Liver (tissue), 9 donors: ENCODE results near the gene PKD1L1. TPM values are rescaled to one million over a fixed set of nuclear protein-coding genes. Genes with fewer than 3 reads are reported as not detected.

Experiments used
- DNase-seq: peaks from one replicate; pipeline ENCODE4 v3.0.0-alpha.2; 2017; ENCODE audit warnings: low spot score
- H3K27ac ChIP-seq, 2 donors: one replicate each; pipeline ENCODE4 v1.7.0; 2013; ENCODE audit warnings: inconsistent platforms in 2 of 2, low read length in 2 of 2, control low read depth in 1 of 2, low read depth in 1 of 2, mild to moderate bottlenecking in 1 of 2
- H3K27me3 ChIP-seq, 4 donors: one replicate each; pipeline versions ENCODE4 v1.6.1 to v1.7.0; 2013; ENCODE audit warnings: low read length in 3 of 4, inconsistent platforms in 1 of 4, mild to moderate bottlenecking in 1 of 4, moderate library complexity in 1 of 4; ENCODE audit not compliant: control insufficient read depth in 4 of 4, insufficient read depth in 4 of 4
- H3K36me3 ChIP-seq, 4 donors: one replicate each; pipeline versions ENCODE4 v1.6.1 to v1.7.0; 2013; ENCODE audit warnings: low read length in 3 of 4, mild to moderate bottlenecking in 3 of 4, low read depth in 1 of 4, moderate library complexity in 1 of 4; ENCODE audit not compliant: control insufficient read depth in 4 of 4, insufficient read depth in 3 of 4
- H3K4me1 ChIP-seq, 4 donors: one replicate each; pipeline versions ENCODE4 v1.6.1 to v1.7.0; 2013; ENCODE audit warnings: low read length in 3 of 4, mild to moderate bottlenecking in 3 of 4, moderate library complexity in 1 of 4; ENCODE audit not compliant: control insufficient read depth in 4 of 4, insufficient read depth in 4 of 4
- H3K4me3 ChIP-seq, 3 donors: one replicate each; pipeline versions ENCODE4 v1.6.1 to v1.7.0; 2013; ENCODE audit warnings: low read length in 3 of 3, control low read depth in 1 of 3, low read depth in 1 of 3, mild to moderate bottlenecking in 1 of 3
- H3K9ac ChIP-seq, 2 donors: one replicate each; pipeline ENCODE4 v1.7.0; 2013; ENCODE audit warnings: low read length in 2 of 2, mild to moderate bottlenecking in 2 of 2, moderate library complexity in 2 of 2, control low read depth in 1 of 2, low read depth in 1 of 2
- H3K9me3 ChIP-seq, 4 donors: one replicate each; pipeline versions ENCODE4 v1.6.1 to v1.7.0; 2013; ENCODE audit warnings: low read length in 3 of 4; ENCODE audit not compliant: control insufficient read depth in 4 of 4
- EGR1 ChIP-seq, 2 donors: IDR thresholded peaks; 2 replicates each; pipeline ENCODE4 v1.6.1; 2016 to 2018; ENCODE audit warnings: antibody characterized with exemption in 2 of 2, low read depth in 2 of 2
- FOXA1 ChIP-seq: IDR thresholded peaks from 2 replicates; pipeline ENCODE4 v1.6.1; 2016; ENCODE audit warnings: antibody characterized with exemption
- FOXA2 ChIP-seq: IDR thresholded peaks from 2 replicates; pipeline ENCODE4 v1.6.1; 2016; ENCODE audit warnings: antibody characterized with exemption
- GABPA ChIP-seq, 2 donors: IDR thresholded peaks in 1 of 2; conservative IDR thresholded peaks in 1 of 2; 2 replicates each; pipeline ENCODE4 v1.6.1; 2016; ENCODE audit warnings: antibody characterized with exemption in 2 of 2, mild to moderate bottlenecking in 1 of 2, moderate library complexity in 1 of 2
- HNF4G ChIP-seq: IDR thresholded peaks from 2 replicates; pipeline ENCODE4 v1.6.1; 2016; ENCODE audit warnings: antibody characterized with exemption
- JUND ChIP-seq, 2 donors: IDR thresholded peaks; 2 replicates each; pipeline ENCODE4 v1.6.1; 2016; ENCODE audit warnings: antibody characterized with exemption in 2 of 2
- NR2F2 ChIP-seq: IDR thresholded peaks from 2 replicates; pipeline ENCODE4 v1.6.1; 2016; ENCODE audit warnings: antibody characterized with exemption
- RAD21 ChIP-seq, 2 donors: IDR thresholded peaks; 2 replicates each; pipeline ENCODE4 v1.6.1; 2016; ENCODE audit warnings: antibody characterized with exemption in 2 of 2, mild to moderate bottlenecking in 2 of 2
- RXRA ChIP-seq, 2 donors: IDR thresholded peaks; 2 replicates each; pipeline ENCODE4 v1.6.1; 2017 to 2018; ENCODE audit warnings: antibody characterized with exemption in 2 of 2, mild to moderate bottlenecking in 1 of 2
- SP1 ChIP-seq: IDR thresholded peaks from 2 replicates; pipeline ENCODE4 v1.6.1; 2018; ENCODE audit warnings: antibody characterized with exemption, mild to moderate bottlenecking
- TAF1 ChIP-seq: conservative IDR thresholded peaks from 2 replicates; pipeline ENCODE4 v1.6.1; 2016; ENCODE audit warnings: antibody characterized with exemption, mild to moderate bottlenecking
- YY1 ChIP-seq: IDR thresholded peaks from 2 replicates; pipeline ENCODE4 v1.6.1; 2016; ENCODE audit warnings: antibody characterized with exemption, mild to moderate bottlenecking
- WGBS: extraction: QIAGEN DNeasy Blood & Tissue Kit; methylation state at CpG from one replicate; pipeline ENCODE4 v1.1.7; 2013; 5-methylcytosine and 5-hydroxymethylcytosine counted together
- polyA plus RNA-seq, 2 donors: library from polyadenylated mRNA; stranded (reverse) in 1 of 2; unstranded in 1 of 2; fragments of 200-250 nt in 1 of 2; fragments of >200 nt in 1 of 2; fragmentation: Nextera tagmentation in 1 of 2; extraction: Ambion mirVana in 1 of 2; gene quantifications; one replicate each; pipeline versions ENCODE4 v1.2.1 to v1.2.3, GENCODE V29; 2013 to 2015
- total RNA-seq, 2 donors: library from RNA; depleted of rRNA; stranded (reverse); fragments of >200 nt; gene quantifications; one replicate each; pipeline ENCODE4 v1.2.3, GENCODE V29; 2014
- TF ChIP-seq, protein P1 (sequence below): fragments of 150-350 bp; IDR thresholded peaks from 2 replicates; pipeline ENCODE4 v1.5.1; 2017; ENCODE audit warnings: improper control_type of control experiment, low read depth, low read length; ENCODE audit not compliant: missing input control
- TF ChIP-seq, protein P2 (sequence below): IDR thresholded peaks from 2 replicates; pipeline ENCODE4 v1.6.1; 2016; ENCODE audit warnings: antibody characterized with exemption
- TF ChIP-seq, protein P3 (sequence below): IDR thresholded peaks from 2 replicates; pipeline ENCODE4 v1.6.1; 2016; ENCODE audit warnings: antibody characterized with exemption
- TF ChIP-seq, protein P4 (sequence below): IDR thresholded peaks from 2 replicates; pipeline ENCODE4 v1.6.1; 2016; ENCODE audit warnings: antibody characterized with exemption, mild to moderate bottlenecking
- TF ChIP-seq, protein P5 (sequence below): IDR thresholded peaks from 2 replicates; pipeline ENCODE4 v1.6.1; 2016; ENCODE audit warnings: antibody characterized with exemption
- donor health status: healthy.
- donor health status: healthy.
- donor health status: healthy.
- donor health status: healthy.
- donor health status: healthy.

Gene PKD1L1
- total and polyA plus RNA-seq, 4 donors, result 0.08 to 0.25 (median 0.11) TPM

DNA sequence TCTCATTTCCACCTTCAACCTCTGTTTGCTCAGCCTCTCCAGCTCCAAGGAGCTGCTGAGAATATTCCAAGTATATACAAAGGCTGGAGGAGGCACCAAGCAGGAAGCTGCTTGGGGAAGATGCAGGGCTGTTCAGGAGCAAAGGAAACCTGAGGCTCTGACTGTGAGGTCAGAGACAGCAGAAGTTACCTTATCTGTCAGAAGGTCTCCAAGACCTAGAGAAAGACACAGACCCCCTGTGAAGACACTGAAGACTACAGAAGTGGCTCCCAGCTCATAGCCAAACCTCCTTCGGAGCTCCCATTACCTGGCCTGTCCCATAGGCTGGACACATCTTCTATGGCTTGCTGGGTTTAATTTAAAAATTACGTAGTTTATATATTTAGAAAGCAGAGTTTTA lies 53.2 kb downstream of the PKD1L1 start:
- no peak for DNase-seq
- TF ChIP-seq RXRA (IDR thresholded peaks at IDR 0.05) (no peak), JUND (IDR thresholded peaks at IDR 0.05) (no peak), EGR1 (IDR thresholded peaks at IDR 0.05; ENCODE audit: low read depth in 2 of 2) (no peak), HNF4G (no peak), RAD21 (IDR thresholded peaks at IDR 0.05) (no peak), TAF1 (no peak), GABPA (IDR thresholded peaks at IDR 0.05 in 1 of 2, conservative IDR thresholded peaks at IDR 0.05 in 1 of 2) (no peak), SP1 (no peak), YY1 (no peak)
- TF ChIP-seq, protein P1, sequence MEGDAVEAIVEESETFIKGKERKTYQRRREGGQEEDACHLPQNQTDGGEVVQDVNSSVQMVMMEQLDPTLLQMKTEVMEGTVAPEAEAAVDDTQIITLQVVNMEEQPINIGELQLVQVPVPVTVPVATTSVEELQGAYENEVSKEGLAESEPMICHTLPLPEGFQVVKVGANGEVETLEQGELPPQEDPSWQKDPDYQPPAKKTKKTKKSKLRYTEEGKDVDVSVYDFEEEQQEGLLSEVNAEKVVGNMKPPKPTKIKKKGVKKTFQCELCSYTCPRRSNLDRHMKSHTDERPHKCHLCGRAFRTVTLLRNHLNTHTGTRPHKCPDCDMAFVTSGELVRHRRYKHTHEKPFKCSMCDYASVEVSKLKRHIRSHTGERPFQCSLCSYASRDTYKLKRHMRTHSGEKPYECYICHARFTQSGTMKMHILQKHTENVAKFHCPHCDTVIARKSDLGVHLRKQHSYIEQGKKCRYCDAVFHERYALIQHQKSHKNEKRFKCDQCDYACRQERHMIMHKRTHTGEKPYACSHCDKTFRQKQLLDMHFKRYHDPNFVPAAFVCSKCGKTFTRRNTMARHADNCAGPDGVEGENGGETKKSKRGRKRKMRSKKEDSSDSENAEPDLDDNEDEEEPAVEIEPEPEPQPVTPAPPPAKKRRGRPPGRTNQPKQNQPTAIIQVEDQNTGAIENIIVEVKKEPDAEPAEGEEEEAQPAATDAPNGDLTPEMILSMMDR, result no peak
- TF ChIP-seq, protein P2, sequence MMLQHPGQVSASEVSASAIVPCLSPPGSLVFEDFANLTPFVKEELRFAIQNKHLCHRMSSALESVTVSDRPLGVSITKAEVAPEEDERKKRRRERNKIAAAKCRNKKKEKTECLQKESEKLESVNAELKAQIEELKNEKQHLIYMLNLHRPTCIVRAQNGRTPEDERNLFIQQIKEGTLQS, result no peak
- TF ChIP-seq, protein P3, sequence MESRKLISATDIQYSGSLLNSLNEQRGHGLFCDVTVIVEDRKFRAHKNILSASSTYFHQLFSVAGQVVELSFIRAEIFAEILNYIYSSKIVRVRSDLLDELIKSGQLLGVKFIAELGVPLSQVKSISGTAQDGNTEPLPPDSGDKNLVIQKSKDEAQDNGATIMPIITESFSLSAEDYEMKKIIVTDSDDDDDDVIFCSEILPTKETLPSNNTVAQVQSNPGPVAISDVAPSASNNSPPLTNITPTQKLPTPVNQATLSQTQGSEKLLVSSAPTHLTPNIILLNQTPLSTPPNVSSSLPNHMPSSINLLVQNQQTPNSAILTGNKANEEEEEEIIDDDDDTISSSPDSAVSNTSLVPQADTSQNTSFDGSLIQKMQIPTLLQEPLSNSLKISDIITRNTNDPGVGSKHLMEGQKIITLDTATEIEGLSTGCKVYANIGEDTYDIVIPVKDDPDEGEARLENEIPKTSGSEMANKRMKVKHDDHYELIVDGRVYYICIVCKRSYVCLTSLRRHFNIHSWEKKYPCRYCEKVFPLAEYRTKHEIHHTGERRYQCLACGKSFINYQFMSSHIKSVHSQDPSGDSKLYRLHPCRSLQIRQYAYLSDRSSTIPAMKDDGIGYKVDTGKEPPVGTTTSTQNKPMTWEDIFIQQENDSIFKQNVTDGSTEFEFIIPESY, result no peak
- TF ChIP-seq, protein P4, sequence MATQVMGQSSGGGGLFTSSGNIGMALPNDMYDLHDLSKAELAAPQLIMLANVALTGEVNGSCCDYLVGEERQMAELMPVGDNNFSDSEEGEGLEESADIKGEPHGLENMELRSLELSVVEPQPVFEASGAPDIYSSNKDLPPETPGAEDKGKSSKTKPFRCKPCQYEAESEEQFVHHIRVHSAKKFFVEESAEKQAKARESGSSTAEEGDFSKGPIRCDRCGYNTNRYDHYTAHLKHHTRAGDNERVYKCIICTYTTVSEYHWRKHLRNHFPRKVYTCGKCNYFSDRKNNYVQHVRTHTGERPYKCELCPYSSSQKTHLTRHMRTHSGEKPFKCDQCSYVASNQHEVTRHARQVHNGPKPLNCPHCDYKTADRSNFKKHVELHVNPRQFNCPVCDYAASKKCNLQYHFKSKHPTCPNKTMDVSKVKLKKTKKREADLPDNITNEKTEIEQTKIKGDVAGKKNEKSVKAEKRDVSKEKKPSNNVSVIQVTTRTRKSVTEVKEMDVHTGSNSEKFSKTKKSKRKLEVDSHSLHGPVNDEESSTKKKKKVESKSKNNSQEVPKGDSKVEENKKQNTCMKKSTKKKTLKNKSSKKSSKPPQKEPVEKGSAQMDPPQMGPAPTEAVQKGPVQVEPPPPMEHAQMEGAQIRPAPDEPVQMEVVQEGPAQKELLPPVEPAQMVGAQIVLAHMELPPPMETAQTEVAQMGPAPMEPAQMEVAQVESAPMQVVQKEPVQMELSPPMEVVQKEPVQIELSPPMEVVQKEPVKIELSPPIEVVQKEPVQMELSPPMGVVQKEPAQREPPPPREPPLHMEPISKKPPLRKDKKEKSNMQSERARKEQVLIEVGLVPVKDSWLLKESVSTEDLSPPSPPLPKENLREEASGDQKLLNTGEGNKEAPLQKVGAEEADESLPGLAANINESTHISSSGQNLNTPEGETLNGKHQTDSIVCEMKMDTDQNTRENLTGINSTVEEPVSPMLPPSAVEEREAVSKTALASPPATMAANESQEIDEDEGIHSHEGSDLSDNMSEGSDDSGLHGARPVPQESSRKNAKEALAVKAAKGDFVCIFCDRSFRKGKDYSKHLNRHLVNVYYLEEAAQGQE, result no peak
- Histone ChIP-seq H3K9ac (no peak overlapping the region), H3K4me1 (no peaks in the 10 kb centered on the region), H3K9me3 (no peaks in the 10 kb centered on the region), H3K27me3 (no peaks in the 10 kb centered on the region), H3K36me3 (no peaks in the 10 kb centered on the region), H3K4me3 (no peak overlapping the region), H3K27ac (no peak overlapping the region)
- 84% methylated on average over 2 of the region's 2 CpGs for WGBS

DNA sequence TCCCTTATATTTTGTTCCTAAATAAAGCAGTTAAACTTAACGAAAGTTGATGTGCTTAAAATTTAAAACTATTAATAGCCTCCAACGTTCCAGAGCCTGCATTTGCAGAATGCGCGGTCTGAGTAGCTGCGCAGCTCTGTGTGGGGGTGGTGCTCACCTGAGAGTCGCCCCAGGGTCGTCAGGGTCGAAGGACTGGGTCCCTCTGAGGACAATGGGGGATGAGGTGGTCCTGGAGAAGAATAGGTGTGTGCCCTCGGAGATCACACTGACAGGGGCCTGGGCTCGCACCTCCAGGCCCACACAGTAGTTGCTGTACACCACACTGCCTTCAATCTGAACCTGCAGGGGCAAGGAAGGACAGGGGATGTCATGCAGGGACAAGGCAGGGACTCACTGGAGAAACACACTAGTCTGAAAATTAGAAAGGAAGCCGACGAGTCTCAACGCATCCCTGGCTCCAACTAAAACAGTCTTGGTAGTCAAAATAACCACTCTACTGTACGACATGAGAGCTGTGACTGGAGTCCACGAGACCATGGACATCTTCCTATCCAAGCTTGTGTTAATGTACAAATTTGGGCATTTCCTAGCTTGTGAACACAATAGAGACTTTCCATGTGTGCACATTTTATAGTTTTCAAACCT lies 54.4 kb downstream of the PKD1L1 start:
- WGBS, result 88% methylated on average over 15 of the region's 15 CpGs
- no peak overlapping the region for H3K27ac ChIP-seq
- DNase-seq, result no peak
- TF ChIP-seq, protein P5, sequence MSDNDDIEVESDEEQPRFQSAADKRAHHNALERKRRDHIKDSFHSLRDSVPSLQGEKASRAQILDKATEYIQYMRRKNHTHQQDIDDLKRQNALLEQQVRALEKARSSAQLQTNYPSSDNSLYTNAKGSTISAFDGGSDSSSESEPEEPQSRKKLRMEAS, result no peak
- TF ChIP-seq RAD21 (IDR thresholded peaks at IDR 0.05) (no peak), SP1 (no peak), NR2F2 (no peak), FOXA2 (no peak), RXRA (IDR thresholded peaks at IDR 0.05) (no peak), FOXA1 (no peak), TAF1 (no peak), YY1 (no peak)
- TF ChIP-seq, protein P4, result no peak
- TF ChIP-seq, protein P3, result no peak

More for the DNA sequence above, 54.4 kb downstream of the PKD1L1 start:
- Histone ChIP-seq H3K36me3 (no peaks in the 10 kb centered on the region), H3K27me3 (no peaks in the 10 kb centered on the region), H3K9me3 (no peaks in the 10 kb centered on the region), H3K4me1 (no peaks in the 10 kb centered on the region), H3K4me3 (no peak overlapping the region), H3K9ac (no peak overlapping the region)
